ENCODE results near the gene PET100. TPM values are rescaled to one million over a fixed set of nuclear protein-coding genes. Genes with fewer than 3 reads are reported as not detected.

Gene PET100
- polyA plus RNA-seq, 1 donor from 2014 or later: 105 TPM

DNA sequence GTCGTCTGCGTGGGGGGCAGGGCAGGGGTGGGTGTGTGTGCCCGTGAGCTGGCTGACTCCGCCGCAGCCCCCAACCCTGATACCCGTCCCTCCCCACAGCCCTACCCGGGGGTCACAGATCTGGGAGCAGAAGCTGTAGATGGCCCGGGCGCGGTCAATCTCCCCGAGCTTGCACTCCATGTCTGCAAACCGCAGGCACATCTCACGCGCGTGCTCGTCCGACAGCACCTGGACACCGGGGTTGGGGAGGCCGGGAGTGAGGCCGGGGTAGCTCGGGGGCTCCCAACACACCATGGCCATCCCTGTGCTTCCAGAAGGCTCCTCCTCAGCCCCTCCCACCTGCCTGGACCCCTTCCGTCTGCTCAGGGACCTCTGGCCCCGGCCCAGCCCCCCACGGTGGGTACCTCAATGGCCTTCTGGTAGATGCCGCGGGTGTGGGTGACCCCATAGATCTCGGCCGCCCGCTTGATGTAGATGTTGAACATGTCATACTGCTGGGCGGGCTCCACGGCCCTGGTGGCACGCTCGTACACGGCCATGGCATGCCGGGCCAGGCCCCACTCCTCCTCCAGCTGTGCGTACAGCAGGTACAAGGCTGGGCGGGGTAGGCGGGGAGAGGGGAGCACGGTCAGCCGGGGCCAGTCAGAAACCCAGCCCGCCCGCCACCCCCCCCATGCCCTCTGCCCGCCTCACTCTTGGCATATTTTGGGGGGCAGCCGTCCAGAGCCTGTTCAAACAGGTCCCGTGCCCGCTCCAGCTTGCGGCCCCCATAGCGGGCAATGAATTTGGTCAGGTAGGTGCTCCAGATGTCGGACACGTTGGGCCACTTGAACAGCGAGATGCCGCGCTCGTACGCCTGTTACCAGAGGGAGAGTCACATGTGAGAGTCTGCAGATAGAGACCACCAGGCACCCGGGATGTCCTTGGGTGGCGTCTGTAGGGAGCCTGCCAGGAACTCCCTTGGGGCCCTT, 8.9 kb upstream of the PET100 start:
- Histone ChIP-seq H4K20me1 (ENCODE audit: insufficient read depth) (no peaks in the 10 kb centered on the region), H3K4me2 (ENCODE audit: low read length) (no peak overlapping the region), H2AFZ (ENCODE audit: low read depth, low read length) (no peak overlapping the region), H3K9me2 (ENCODE audit: insufficient read depth, low read length) (no peaks in the 10 kb centered on the region), H3K36me3 (ENCODE audit: insufficient read depth, low read length) (no peaks in the 10 kb centered on the region), H3K79me2 (replicated peaks; ENCODE audit: insufficient read depth, low read length) (no peaks in the 10 kb centered on the region), H3K9ac (ENCODE audit: low read length) (no peak overlapping the region), H3F3A (ENCODE audit: insufficient read depth, low read length, poor library complexity, severe bottlenecking) (no peaks in the 10 kb centered on the region), H3K9me3 (ENCODE audit: low read length) (no peaks in the 10 kb centered on the region), H3K4me3 (ENCODE audit: low read length) (no peak overlapping the region), H3K27me3 (ENCODE audit: insufficient read depth, low read depth, low read length) (no peaks in the 10 kb centered on the region), H3K27ac (ENCODE audit: low read length) (no peak overlapping the region)
- no peak for TF ChIP-seq SMC3 (conservative IDR thresholded peaks at IDR 0.05; ENCODE audit: poor library complexity)
- no peak for TF ChIP-seq TAF1 (IDR thresholded peaks at IDR 0.05; ENCODE audit: low read depth)

DNA sequence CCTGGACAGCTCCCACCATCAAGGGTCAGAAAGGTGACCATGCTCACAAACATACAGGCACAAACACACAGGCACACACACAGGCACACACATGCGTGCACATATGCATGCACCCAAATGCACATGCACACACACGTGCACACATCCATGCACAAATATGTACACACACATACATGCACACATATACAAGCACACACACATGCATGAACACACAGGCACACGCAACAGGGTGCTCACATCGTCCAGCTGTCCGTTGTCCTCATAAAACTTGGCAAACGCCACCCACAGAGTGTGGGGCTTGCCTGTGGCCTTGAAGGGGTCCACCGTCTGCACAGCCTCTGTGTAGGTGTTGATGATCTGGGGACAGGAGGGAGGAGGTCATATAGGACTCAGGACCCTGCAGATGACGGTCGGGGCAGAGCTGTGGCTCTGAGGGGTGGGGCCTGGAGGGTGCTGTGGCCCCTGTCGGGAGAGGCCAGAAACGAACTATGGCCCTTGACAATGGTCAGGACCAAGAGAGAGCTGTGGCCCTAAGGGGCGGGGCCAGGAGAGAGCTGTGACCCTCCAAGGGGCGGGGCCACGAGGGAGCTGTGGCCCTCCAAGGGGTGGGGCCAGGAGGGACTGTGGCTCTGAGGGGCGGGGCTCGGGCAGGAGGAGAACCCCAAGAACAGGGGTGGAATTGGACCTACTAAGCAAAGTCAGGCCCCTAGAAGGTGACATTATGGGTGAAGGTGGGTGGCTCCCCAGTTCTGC, 6.5 kb upstream of the PET100 start:
- H2AFZ ChIP-seq (ENCODE audit: low read depth, low read length): no peak overlapping the region
- no peaks in the 10 kb centered on the region for H3K36me3 ChIP-seq (ENCODE audit: insufficient read depth, low read length)
- TF ChIP-seq TAF1 (IDR thresholded peaks at IDR 0.05; ENCODE audit: low read depth): no peak
- TF ChIP-seq REST (IDR thresholded peaks at IDR 0.05; ENCODE audit: borderline replicate concordance): no peak
- no peak for TF ChIP-seq MXI1 (conservative IDR thresholded peaks at IDR 0.05; ENCODE audit: poor library complexity, severe bottlenecking)
- no peak for TF ChIP-seq CTCF (IDR thresholded peaks at IDR 0.05; ENCODE audit: poor library complexity, severe bottlenecking)
- H3K27ac ChIP-seq (ENCODE audit: low read length): no peak overlapping the region
- H3K27me3 ChIP-seq (ENCODE audit: insufficient read depth, low read depth, low read length): no peaks in the 10 kb centered on the region
- no peaks in the 10 kb centered on the region for H4K20me1 ChIP-seq (ENCODE audit: insufficient read depth)
- no peaks in the 10 kb centered on the region for H3K9me2 ChIP-seq (ENCODE audit: insufficient read depth, low read length)
- peaks cover 7% of the 10 kb centered on the region for H3K79me2 ChIP-seq (replicated peaks; ENCODE audit: insufficient read depth, low read length)
- no peak overlapping the region for H3K4me3 ChIP-seq (ENCODE audit: low read length)
- no peaks in the 10 kb centered on the region for H3F3A ChIP-seq (ENCODE audit: insufficient read depth, low read length, poor library complexity, severe bottlenecking)
- H3K9me3 ChIP-seq (ENCODE audit: low read length): no peaks in the 10 kb centered on the region
- no peak overlapping the region for H3K9ac ChIP-seq (ENCODE audit: low read length)
- no peak overlapping the region for H3K4me2 ChIP-seq (ENCODE audit: low read length)

Measured in neural cell (in vitro differentiated cells).